Immature natural killer cell (primary cell): Measurements from ENCODE around the gene ITSN2. TPM values are rescaled to one million over a fixed set of nuclear protein-coding genes. Genes with fewer than 3 reads are reported as not detected.

ENCODE experiments used
- DNase-seq, 3 donors: peaks; one replicate each; pipeline ENCODE4 v3.0.0; 2022; ENCODE audit warnings: mixed read lengths in 1 of 3
- H3K27ac Mint-ChIP-seq, 6 donors: one replicate each; pipeline ENCODE4 v1.8.0; 2020; ENCODE audit warnings: mixed read lengths in 6 of 6, mild to moderate bottlenecking in 5 of 6, inconsistent platforms in 4 of 6, moderate library complexity in 3 of 6
- H3K27me3 Mint-ChIP-seq, 3 donors: one replicate each; pipeline ENCODE4 v1.8.0; 2020 to 2021; ENCODE audit warnings: low read depth in 3 of 3, mild to moderate bottlenecking in 3 of 3, mixed read lengths in 3 of 3, moderate library complexity in 3 of 3, inconsistent platforms in 1 of 3
- H3K36me3 Mint-ChIP-seq, 3 donors: one replicate each; pipeline ENCODE4 v1.8.0; 2020; ENCODE audit warnings: mixed read lengths in 3 of 3, inconsistent platforms in 2 of 3, mild to moderate bottlenecking in 2 of 3
- H3K4me1 Mint-ChIP-seq, 2 donors: one replicate each; pipeline ENCODE4 v1.8.0; 2020; ENCODE audit warnings: inconsistent platforms in 2 of 2, mild to moderate bottlenecking in 2 of 2, mixed read lengths in 2 of 2, moderate library complexity in 1 of 2
- H3K4me3 Mint-ChIP-seq, 5 donors: one replicate each; pipeline ENCODE4 v1.8.0; 2020; ENCODE audit warnings: mild to moderate bottlenecking in 5 of 5, mixed read lengths in 5 of 5, inconsistent platforms in 3 of 5, moderate library complexity in 3 of 5
- H3K9me3 Mint-ChIP-seq, 6 donors: one replicate each; pipeline ENCODE4 v1.8.0; 2020; ENCODE audit warnings: mild to moderate bottlenecking in 6 of 6, mixed read lengths in 6 of 6, inconsistent platforms in 4 of 6, moderate library complexity in 3 of 6
- polyA plus RNA-seq, 3 donors: library from polyadenylated mRNA; unstranded; fragments of 300-500 nt; fragmentation: Illumina TruSeq; gene quantifications; one replicate each; pipeline ENCODE4 v1.2.3, GENCODE V29; 2021

Gene ITSN2
- polyA plus RNA-seq, 3 donors from 2014 or later, result 33.7 to 83.8 (median 35.6) TPM

DNA sequence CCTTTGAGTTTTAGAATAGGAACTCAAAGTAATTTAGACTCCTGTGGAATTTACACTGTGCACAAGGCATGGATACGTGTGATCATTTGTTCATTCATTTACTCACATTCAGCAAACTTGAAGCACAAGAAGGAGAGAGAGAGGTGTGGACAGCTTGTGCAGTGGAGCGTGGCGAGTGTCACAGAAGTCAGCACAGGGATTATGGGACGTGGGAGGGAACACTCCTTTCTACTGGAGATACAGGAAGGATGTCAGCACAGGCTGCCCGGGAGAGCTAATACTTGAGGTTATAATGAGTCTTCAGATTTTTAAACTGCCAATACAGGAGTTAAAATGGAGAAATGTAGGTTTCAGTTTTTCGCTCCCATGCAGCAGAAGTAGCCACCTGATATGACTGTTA, 178.5 kb downstream of the ITSN2 start:
- H3K4me3 Mint-ChIP-seq, result no peak overlapping the region
- DNase-seq, result no peak
- H3K36me3 Mint-ChIP-seq, result peaks cover 0 to 1% (median 0%) of the 10 kb centered on the region in 3 donors
- H3K4me1 Mint-ChIP-seq, result no peaks in the 10 kb centered on the region
- no peak overlapping the region for H3K27ac Mint-ChIP-seq
- H3K9me3 Mint-ChIP-seq, result no peaks in the 10 kb centered on the region
- H3K27me3 Mint-ChIP-seq, result peaks cover 0 to 3% (median 0%) of the 10 kb centered on the region in 3 donors

DNA sequence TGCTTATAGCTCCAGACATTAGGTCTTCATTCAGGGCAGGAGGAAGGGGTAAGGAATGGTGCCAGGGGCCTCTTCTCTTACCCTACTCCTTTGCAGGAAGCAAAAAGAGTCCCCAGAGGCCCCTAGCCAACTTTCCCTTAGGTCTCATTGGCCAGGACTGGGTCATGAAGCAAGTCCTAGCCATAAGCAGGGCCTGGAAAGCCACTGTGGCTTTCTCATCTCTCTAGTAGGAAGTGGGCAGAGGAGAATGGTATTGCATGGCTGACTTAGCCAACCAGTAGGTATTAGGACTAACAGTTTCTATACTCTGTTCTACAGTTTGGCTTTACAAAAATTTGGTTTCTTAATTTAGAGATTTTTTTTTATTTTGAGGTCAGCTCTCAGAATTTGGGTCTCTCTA, 180.7 kb downstream of the ITSN2 start:
- Mint-ChIP-seq H3K36me3 (no peaks in the 10 kb centered on the region), H3K27ac (no peak overlapping the region), H3K4me3 (no peak overlapping the region), H3K27me3 (peaks cover 0 to 2% (median 0%) of the 10 kb centered on the region in 3 donors), H3K9me3 (no peaks in the 10 kb centered on the region), H3K4me1 (no peaks in the 10 kb centered on the region)
- no peak for DNase-seq

DNA sequence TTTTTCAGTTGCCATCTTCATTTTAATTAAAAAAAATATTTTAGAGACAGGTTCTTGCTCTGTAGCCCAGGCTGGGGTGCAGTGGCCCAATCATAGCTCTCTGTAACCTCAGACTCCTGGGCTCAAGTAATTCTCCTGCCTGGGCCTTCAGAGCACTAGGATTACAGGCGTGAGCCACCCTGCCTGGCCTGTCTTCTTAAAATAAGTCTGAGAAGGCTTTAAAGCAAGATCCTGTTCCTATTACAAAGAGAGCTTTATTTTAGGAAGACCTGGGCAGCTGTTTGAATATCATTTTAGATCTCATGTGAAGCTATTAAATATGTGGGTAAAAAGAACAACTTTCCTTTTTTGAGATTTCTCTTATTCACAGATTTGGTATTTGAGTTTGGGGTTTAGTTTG, 184.0 kb downstream of the ITSN2 start:
- peaks cover 0 to 2% (median 2%) of the 10 kb centered on the region in 3 donors for H3K27me3 Mint-ChIP-seq
- H3K9me3 Mint-ChIP-seq, result no peaks in the 10 kb centered on the region
- no peaks in the 10 kb centered on the region for H3K4me1 Mint-ChIP-seq
- H3K4me3 Mint-ChIP-seq, result no peak overlapping the region
- no peak overlapping the region for H3K27ac Mint-ChIP-seq
- DNase-seq, result no peak
- peaks cover 0 to 6% (median 0%) of the 10 kb centered on the region in 3 donors for H3K36me3 Mint-ChIP-seq

DNA sequence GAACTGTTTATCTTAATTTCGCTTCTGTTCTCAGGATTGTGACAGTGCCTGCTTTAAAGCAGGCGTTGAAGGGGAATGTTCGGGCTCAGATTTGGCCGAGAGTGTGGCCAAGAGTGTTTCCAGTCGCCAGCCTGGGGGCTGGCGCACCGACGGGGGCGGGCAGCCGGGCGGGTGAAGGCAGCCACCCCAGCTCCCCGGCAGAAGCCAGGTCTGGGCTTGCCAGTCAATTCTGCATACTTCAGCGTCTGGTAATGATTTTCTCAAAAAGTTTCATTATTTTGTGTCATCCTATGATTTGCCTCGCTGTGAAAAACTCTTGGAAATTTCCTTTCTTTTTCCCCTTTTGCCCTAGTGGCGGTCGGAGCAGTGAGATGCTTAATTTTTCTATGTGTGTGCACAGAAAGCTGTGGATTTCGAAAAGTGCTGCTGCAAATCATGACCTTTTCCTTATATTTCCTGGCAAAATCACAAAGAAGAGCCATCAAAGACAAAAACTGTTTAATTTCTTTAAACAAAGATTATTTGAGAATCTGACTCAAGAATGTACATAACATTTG, 184.6 kb downstream of the ITSN2 start:
- H3K27me3 Mint-ChIP-seq, result peaks cover 0 to 2% (median 2%) of the 10 kb centered on the region in 3 donors
- H3K27ac Mint-ChIP-seq, result no peak overlapping the region
- no peak for DNase-seq
- no peaks in the 10 kb centered on the region for H3K4me1 Mint-ChIP-seq
- H3K36me3 Mint-ChIP-seq, result peaks cover 0 to 6% (median 0%) of the 10 kb centered on the region in 3 donors
- no peaks in the 10 kb centered on the region for H3K9me3 Mint-ChIP-seq
- H3K4me3 Mint-ChIP-seq, result no peak overlapping the region

DNA sequence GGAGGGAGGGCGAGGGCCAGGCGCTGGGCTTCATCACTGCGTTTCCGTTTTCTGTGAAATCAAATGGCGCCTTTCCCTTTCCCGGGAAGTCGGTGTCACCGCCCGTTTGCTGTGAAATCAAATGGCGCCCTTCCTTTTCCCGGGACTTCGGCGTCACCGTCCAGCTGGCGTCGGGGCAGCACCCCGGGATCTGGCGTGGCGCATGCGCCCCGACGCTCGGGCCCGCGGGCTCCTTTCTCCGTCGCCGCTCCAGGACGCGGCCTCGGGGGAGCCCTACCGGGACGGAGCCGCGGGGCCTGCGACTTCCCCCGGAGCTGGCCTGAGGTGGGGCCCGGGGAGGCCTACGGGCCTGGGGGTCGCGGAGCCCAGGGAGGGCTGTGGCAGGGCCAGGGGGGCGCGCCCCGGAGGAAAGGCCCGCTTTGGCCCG, 185.5 kb downstream of the ITSN2 start, which contains the start of gene FAM228A:
Gene FAM228A (plus strand): TSS at position 203 of the 427 bp plus-strand sequence. CDS start 428 bp downstream, outside the sequence.
- Mint-ChIP-seq H3K4me1 (no peaks in the 10 kb centered on the region), H3K4me3 (peak within 1 kb of the TSS in 1 of 5 donors; percentile 38), H3K36me3 (peaks cover 0 to 6% (median 3%) of the 10 kb centered on the region in 3 donors), H3K27me3 (peaks cover 0 to 2% (median 2%) of the 10 kb centered on the region in 3 donors), H3K9me3 (no peaks in the 10 kb centered on the region), H3K27ac (no peak within 1 kb of the TSS)
- DNase-seq, result no peak

DNA sequence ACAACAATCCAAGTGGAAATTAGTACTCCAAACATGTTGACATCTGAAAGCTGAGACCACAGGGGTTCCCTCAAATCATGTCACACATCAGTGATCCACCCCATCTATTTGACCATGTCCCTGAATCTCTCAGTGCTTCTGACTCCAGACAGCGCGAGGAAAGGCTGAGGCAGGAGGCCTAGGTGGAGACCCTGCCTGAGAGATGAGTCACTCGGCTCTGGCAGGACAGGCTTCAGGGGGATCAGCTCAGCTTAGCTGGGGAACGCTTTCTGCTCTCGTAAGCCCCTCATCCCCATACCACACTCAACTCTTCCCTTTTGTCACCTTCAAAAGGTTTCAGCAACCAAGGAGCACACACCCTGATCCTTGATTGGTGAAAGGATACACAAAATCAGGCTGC, 191.3 kb downstream of the ITSN2 start:
- Mint-ChIP-seq H3K27me3 (peaks cover 0 to 2% (median 2%) of the 10 kb centered on the region in 3 donors), H3K9me3 (no peaks in the 10 kb centered on the region), H3K27ac (no peak overlapping the region), H3K4me3 (no peak overlapping the region), H3K4me1 (no peaks in the 10 kb centered on the region), H3K36me3 (peaks cover 3 to 8% (median 5%) of the 10 kb centered on the region in 3 donors)
- no peak for DNase-seq

DNA sequence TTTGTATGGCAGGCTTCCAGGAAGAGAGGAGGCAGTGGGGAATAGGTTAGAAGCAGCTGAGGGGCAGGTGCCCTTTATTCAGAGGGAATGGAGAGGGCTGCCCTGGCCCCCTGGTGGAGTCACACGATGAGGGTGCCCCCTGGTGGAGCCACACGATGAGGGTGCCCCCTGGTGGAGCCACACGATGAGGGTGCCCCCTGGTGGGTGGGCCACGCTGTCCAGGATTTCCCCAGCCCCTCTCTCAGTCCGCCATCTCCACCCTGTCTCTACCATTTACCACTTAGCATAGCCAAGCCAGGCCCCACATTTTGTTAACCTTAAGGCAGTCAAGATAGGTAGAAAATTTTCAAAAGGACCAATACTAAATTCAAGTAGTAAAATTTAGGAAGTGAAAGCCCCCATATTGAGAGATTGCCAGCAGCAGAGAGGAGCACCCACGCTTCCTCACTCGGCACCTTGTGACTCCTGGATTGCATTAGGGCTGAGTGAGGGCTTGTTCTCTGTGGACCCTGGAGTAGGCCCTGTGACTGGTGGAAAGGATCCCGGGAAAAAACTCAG, 195.8 kb downstream of the ITSN2 start:
- Mint-ChIP-seq H3K27me3 (peaks cover 0 to 2% (median 2%) of the 10 kb centered on the region in 3 donors), H3K27ac (no peak overlapping the region), H3K36me3 (peaks cover 5 to 24% (median 15%) of the 10 kb centered on the region in 3 donors), H3K4me1 (no peaks in the 10 kb centered on the region), H3K9me3 (peaks cover 0 to 3% (median 0%) of the 10 kb centered on the region in 6 donors), H3K4me3 (no peak overlapping the region)
- peak; percentile 10 to 26 (median 14) for DNase-seq

DNA sequence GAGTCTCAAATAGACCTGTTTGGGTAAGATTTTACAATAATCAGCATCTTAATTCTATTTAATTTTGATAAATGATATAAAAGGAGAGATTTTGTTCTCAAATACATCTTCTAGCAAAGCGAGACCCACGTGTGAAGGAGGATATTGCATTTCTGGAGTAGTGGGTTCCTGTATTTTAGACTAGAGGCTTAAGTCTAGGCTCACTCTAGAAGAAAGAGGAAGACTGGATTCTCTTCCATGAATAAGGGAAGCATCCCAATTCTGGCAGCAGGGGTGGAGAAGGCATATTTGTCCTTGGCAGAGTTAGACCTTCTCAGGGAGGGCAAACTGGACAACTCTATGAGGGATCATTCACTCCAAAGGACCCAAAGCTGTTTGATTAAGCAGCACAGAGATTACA, 196.7 kb downstream of the ITSN2 start:
- H3K4me3 Mint-ChIP-seq, result no peak overlapping the region
- no peak overlapping the region for H3K27ac Mint-ChIP-seq
- peaks cover 5 to 29% (median 19%) of the 10 kb centered on the region in 3 donors for H3K36me3 Mint-ChIP-seq
- H3K4me1 Mint-ChIP-seq, result no peaks in the 10 kb centered on the region
- DNase-seq, result no peak
- H3K27me3 Mint-ChIP-seq, result peaks cover 0 to 2% (median 2%) of the 10 kb centered on the region in 3 donors
- peaks cover 0 to 3% (median 0%) of the 10 kb centered on the region in 6 donors for H3K9me3 Mint-ChIP-seq

DNA sequence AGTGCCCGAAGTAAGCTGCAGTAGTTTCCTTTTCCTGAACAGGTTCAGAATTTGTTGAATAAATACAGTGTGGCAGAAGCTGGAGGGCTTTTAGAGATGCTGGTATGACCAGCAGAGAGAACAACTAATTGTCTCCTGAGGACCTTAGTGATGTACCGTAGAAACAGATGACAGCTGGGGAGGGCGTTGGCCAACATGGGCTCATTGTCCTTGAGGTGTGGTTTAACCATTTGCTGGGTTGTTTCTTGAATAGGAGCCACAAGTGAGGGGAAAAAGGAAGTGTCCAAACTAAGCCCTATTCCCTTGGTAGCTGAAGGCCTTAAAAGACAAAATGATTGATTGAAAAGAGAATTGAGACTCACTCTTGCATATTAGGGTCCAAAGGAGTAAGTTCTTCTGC, 197.2 kb downstream of the ITSN2 start:
- H3K9me3 Mint-ChIP-seq, result peaks cover 0 to 3% (median 0%) of the 10 kb centered on the region in 6 donors
- no peak overlapping the region for H3K4me3 Mint-ChIP-seq
- H3K27ac Mint-ChIP-seq, result no peak overlapping the region
- no peak for DNase-seq
- peaks cover 3 to 30% (median 23%) of the 10 kb centered on the region in 3 donors for H3K36me3 Mint-ChIP-seq
- H3K4me1 Mint-ChIP-seq, result no peaks in the 10 kb centered on the region
- peaks cover 0 to 2% (median 2%) of the 10 kb centered on the region in 3 donors for H3K27me3 Mint-ChIP-seq

DNA sequence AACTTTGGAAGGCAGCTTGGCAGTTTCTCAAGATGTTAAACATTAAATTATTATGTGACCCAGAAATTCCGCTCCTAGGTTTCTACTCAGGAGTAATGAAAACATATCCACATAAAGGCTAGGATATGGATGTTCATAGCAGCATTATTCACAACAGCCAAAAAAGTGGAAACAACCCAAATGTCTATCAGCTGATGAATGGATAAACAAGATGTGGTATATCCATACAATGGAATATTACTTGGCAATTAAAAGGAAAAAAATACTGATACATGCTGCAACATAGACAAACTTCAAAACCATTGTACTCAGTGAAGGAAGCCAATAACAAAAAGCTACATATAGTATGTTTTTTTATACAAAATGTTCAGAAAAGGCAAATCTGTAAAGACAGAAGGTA, 197.8 kb downstream of the ITSN2 start:
- Mint-ChIP-seq H3K4me3 (no peak overlapping the region), H3K4me1 (no peaks in the 10 kb centered on the region), H3K36me3 (peaks cover 0 to 31% (median 25%) of the 10 kb centered on the region in 3 donors), H3K27ac (no peak overlapping the region), H3K9me3 (peaks cover 0 to 3% (median 0%) of the 10 kb centered on the region in 6 donors), H3K27me3 (peaks cover 0 to 2% (median 2%) of the 10 kb centered on the region in 3 donors)
- no peak for DNase-seq

DNA sequence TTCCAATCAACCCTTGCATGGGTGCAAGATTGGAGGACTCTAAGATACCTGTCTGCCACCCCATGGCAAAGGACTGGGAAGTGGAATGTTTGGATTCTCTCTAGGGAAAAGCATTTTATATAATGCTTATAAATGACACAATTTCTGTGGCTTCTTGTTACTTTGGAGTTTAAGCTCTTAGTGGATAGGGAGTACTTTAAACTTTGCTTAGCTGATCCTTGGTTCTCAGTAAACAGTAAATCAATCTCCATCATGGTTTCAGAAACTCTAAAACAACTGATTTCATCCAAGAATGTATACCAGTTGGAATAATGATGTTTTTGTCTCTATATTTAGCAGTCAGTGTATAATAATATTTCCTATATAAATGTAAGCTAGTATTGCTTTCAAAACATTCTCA, 199.6 kb downstream of the ITSN2 start:
- DNase-seq, result no peak
- Mint-ChIP-seq H3K36me3 (peaks cover 0 to 31% (median 25%) of the 10 kb centered on the region in 3 donors), H3K27me3 (peaks cover 0 to 2% (median 2%) of the 10 kb centered on the region in 3 donors)

DNA sequence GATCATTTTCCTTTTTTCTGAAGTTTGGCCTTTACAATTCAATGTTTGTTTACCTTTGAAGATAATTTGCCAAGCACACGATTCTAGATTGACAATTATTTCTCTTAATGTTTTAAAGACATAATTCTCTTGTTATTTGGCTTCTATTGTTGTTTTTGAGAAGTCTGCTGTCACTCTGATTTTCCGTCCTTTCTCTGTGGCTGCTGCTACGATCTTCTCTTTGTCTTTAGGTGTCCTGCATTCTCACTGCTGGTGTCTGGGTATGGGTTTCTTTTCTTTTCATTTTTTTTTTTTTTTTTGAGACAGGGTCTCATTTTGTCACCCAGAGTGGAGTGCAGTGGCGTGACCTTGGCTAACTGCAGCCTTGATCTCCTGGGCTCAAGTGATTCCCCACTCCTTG, 200.6 kb downstream of the ITSN2 start:
- no peak overlapping the region for H3K4me3 Mint-ChIP-seq
- peaks cover 0 to 2% (median 2%) of the 10 kb centered on the region in 3 donors for H3K27me3 Mint-ChIP-seq
- DNase-seq, result no peak
- peaks cover 0 to 31% (median 25%) of the 10 kb centered on the region in 3 donors for H3K36me3 Mint-ChIP-seq
- no peaks in the 10 kb centered on the region for H3K4me1 Mint-ChIP-seq
- H3K27ac Mint-ChIP-seq, result no peak overlapping the region
- peaks cover 0 to 3% (median 0%) of the 10 kb centered on the region in 6 donors for H3K9me3 Mint-ChIP-seq

More for the DNA sequence above, 199.6 kb downstream of the ITSN2 start:
- Mint-ChIP-seq H3K4me3 (no peak overlapping the region), H3K9me3 (peaks cover 0 to 3% (median 0%) of the 10 kb centered on the region in 6 donors), H3K4me1 (no peaks in the 10 kb centered on the region), H3K27ac (no peak overlapping the region)

DNA sequence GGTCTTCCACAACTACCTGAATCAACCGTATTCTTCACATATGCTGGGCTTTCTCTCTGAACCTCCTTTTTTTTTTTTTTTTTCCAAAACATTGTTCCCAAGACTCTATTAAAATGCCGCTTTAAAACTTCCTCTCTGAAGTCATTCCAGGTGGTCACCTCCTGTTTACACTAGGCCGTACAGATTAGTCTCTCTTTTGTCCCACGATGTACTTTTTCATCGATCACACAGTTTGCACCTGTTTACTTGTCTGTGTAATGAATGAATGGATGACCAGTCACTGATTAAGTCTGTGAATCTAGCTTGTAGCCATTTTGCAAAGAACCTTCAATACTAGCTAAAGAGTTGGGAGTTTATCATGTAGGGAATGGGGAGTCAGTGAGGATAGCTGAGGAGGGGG, 202.2 kb downstream of the ITSN2 start:
- H3K27me3 Mint-ChIP-seq, result peaks cover 0 to 2% (median 0%) of the 10 kb centered on the region in 3 donors
- no peak for DNase-seq
- H3K27ac Mint-ChIP-seq, result no peak overlapping the region
- no peak overlapping the region for H3K4me3 Mint-ChIP-seq
- peaks cover 0 to 3% (median 0%) of the 10 kb centered on the region in 6 donors for H3K9me3 Mint-ChIP-seq
- no peaks in the 10 kb centered on the region for H3K4me1 Mint-ChIP-seq
- H3K36me3 Mint-ChIP-seq, result peaks cover 0 to 36% (median 27%) of the 10 kb centered on the region in 3 donors

DNA sequence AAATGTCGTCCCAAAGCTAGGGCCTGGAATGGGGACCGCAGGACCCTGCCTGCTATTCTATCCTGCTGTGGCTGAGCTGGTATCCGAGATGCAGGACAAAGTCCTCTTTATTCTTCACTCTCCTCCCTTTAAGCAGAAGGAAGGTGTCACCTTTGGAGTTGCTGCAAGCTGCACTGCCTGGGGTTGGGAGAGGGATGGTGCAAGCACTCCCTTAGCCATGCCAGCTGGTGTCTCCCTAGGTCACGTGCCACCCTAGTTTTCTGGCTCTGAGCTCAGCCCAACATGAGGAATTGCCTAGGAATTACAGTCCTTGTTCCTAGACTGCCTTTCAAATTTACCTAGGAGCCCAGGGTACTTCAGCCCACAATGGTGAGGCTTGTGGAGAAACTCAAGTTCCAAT, 206.9 kb downstream of the ITSN2 start:
- no peak for DNase-seq
- no peak overlapping the region for H3K4me3 Mint-ChIP-seq
- H3K27me3 Mint-ChIP-seq, result no peaks in the 10 kb centered on the region
- H3K9me3 Mint-ChIP-seq, result peaks cover 0 to 3% (median 0%) of the 10 kb centered on the region in 6 donors
- peaks cover 13 to 41% (median 30%) of the 10 kb centered on the region in 3 donors for H3K36me3 Mint-ChIP-seq
- no peaks in the 10 kb centered on the region for H3K4me1 Mint-ChIP-seq
- H3K27ac Mint-ChIP-seq, result no peak overlapping the region
